ENCODE measurements around the gene FUT7.

Gene FUT7, protein sequence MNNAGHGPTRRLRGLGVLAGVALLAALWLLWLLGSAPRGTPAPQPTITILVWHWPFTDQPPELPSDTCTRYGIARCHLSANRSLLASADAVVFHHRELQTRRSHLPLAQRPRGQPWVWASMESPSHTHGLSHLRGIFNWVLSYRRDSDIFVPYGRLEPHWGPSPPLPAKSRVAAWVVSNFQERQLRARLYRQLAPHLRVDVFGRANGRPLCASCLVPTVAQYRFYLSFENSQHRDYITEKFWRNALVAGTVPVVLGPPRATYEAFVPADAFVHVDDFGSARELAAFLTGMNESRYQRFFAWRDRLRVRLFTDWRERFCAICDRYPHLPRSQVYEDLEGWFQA

DNA sequence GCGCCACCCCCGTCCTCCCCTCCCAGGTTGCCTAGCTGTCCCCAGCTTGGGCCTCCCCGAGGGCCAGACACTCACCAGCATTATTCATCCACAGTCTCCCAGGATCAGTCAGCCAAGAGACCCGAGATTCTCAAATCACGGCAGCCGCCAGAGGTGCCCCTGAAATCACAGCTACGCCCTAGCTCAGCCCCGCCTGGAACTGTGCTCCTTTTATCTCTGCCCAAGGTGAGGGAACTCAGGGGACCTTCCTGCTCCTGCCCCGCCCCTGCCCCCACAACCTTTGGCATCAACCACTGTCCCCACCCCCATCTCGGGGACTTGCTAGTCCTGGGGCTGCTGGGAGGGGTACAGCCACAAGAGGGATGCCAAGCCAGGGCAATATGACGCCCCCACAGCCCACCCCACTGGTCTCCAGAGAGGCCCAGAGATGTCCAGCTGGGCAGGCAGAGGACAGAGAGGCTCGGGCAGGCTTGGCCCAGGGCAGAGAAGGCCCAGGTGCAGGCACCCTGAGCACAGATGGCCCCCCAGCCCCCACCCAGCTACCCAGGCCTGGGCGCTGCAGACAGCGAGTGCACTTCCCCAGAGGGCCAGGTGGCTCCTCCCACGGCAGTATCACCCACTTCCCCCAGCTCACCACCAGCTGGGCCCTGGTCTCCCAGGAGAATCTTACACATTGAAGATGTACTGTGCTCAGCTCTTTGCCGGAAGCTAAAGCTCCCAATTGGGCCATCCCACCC is at the start of gene FUT7:
FUT7 (minus strand) TSS at position 185 of the 737 bp plus-strand sequence; CDS start at position 88, 97 bp downstream.
- peak in 1 of 2 donors; percentile 44 for DNase-seq (ENCODE audit: low read depth in 2 of 2)

DNA sequence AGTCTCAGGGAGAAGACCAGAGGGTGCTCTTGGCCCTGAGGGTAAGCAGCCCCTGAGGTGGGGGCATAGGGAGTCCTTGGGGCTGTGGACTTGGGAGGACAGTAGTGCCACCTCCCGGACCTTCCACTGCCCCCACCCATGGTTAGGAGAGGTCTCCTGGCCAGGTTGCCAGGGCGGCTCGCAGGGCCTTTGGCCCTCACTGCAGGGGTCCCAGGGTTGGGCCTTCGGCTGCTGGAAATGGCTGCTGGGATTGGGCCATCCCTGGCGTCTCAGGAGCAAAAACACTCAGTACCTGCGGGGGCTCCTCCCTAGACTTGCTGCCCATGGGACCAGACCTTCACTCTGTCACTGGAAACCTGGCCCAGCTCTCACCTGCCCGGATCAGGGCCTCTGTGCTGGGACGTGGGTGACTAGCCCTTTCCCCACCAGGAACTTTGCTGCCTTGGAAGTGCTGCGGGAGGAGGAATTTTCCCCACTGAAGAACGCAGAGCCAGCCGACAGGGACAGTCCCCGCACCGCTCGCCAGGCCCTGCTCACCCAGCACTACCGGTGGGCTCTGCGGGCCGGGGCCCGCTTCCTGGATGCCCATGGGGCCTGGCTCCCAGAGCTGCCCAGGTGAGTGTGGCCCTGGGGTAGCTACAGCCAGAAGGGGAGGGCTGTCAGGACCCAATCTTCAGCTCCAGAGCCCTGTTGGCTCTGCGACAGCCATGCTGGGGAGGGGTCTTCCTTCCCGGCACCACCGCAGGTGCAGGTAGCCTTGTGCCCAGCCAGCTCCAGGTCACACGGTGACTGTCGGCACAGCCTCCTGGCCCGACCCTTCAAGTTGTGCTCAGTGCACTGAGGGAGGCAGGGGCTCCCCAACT is 48.6 kb upstream of the FUT7 start:
- DNase-seq (ENCODE audit: low read depth in 2 of 2), result no peak

DNA sequence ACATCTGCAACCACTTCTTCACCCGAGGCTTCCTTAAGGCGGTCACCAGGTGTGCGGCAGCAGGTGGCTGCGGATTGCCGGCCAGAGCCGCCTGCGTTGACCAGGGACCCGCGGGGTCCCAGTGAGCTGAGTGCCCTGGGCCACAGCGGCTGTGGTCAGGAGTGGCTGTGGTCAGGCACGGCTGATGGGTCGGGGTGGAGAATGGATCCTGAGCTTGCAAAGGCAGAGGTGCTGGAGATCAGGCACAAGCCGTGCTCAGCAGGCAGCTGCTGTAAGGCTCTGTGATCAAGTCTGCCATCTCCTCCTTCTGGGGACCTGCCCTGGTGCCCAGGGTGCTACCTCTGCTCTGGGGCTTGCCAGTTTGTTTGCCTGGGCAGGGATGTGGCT is 47.5 kb upstream of the FUT7 start:
- DNase-seq (ENCODE audit: low read depth in 2 of 2), result no peak

DNA sequence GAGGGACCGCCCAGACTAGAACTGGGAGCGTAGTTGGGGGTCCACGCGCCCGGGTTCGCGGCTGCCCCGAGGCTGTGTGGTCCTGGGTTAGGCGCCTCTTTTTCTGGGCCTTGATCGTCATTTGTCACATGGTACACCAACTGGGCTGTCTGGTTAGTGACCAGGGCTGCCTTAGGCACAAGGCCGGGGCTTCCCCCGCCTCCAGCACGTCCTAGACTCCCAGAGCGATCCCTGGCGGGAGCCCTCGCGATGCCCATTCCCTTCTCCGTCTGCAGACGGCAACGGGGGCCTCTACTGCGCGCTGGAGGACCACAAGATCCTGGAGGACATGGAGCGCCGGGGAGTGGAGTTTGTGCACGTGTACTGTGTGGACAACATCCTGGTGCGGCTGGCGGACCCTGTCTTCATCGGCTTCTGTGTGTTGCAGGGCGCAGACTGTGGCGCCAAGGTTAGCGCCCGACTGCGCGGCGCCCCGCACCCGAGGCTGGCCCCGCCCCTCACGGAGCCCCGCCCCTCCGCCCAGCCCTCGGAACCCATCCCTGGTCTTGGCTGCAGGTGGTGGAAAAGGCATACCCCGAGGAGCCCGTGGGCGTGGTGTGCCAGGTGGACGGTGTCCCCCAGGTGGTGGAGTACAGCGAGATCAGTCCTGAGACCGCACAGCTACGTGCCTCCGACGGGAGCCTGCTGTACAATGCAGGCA is 47.0 kb upstream of the FUT7 start:
- no peak for DNase-seq (ENCODE audit: low read depth in 2 of 2)

DNA sequence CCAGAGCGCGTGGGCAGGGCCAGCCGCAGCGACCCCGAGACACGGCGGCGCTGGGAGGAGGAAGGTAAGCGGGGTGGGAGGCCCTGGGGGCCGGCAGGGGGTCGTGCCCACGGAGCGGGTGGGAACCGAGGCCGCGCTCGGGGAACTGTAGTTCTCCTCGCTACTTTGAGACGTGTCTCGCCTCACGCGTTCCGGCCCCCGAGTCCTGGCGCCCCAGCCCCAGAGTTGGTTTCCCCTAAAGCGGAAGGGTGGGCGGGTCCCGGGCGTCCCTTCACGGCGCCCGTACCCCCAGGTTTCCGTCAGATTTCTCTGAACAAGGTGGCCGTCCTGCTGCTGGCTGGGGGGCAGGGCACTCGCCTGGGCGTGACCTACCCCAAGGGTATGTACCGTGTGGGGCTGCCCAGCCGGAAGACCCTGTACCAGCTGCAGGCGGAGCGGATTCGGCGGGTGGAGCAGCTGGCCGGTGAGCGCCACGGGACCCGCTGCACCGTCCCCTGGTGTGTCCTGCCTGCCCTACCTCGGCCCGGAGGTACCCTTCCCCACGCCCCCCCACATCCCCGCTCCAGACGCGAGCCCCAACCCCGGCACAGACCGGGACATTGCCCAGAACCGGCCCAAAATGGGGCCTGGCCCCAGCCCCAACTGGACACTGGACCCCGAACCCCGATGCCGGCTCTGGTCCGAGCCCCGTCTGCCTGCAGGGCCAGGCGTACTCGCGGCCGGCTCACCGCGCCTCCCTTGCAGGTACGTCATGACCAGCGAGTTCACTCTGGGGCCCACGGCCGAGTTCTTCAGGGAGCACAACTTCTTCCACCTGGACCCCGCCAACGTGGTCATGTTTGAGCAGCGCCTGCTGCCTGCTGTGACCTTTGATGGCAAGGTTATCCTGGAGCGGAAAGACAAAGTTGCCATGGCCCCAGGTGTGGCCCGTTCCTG is 46.1 kb upstream of the FUT7 start:
- peak in 1 of 2 donors; percentile 44 for DNase-seq (ENCODE audit: low read depth in 2 of 2)

DNA sequence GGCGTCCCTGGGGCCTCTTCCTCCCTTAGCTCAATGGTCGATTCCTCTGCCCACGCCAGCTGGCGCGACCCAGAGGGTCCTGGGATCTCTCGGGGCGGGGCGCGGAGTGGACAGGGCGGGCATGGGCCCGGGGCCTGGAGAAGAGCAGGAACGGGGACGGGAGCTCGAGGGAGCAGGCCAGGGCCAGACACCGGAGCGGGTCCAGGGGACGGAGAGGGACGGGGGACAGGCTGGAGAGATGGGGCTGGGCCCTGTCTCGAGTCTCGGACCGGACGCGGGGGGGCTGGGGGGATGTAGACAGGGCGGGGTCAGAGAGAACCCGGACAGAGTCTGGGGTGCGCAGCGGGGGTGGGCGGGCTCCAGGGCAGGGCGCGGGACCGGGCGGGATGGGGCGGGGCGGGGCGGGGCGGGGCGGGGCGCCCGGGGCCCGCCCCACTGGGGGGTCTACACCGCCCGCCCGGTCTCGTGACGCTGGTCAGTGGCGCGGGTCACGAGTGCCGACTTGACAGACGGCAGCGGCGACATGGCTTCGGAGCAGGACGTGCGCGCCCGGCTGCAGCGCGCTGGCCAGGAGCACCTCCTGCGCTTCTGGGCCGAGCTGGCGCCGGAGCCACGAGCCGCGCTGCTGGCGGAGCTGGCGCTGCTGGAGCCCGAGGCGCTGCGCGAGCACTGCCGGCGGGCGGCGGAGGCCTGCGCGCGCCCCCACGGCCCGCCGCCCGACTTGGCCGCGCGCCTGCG is 45.3 kb upstream of the FUT7 start, which contains the start of gene UAP1L1:
UAP1L1 (plus strand) TSS at position 508 of the 738 bp plus-strand sequence; CDS start at position 524, 16 bp downstream.
- peak in 1 of 2 donors; percentile 50 for DNase-seq (ENCODE audit: low read depth in 2 of 2)

DNA sequence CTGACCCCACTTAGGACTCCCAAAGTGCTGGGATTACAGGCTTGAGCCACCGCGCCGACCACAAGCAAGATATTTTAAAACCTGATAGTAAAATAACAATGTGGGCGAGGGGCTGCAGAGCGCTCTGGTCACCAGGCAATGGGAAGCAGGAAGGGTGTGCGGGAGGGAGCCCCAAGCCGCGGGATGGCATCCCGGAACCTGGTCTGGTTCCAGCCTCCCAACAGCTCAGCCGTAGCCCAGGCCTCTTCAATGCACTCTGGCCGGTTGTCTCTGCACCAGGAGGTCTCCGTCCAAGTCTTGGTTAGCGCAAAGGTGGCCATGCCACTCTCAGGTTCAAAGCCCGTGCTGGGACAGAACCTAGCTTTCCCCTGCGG is 44.7 kb upstream of the FUT7 start:
- no peak for DNase-seq (ENCODE audit: low read depth in 2 of 2)

DNA sequence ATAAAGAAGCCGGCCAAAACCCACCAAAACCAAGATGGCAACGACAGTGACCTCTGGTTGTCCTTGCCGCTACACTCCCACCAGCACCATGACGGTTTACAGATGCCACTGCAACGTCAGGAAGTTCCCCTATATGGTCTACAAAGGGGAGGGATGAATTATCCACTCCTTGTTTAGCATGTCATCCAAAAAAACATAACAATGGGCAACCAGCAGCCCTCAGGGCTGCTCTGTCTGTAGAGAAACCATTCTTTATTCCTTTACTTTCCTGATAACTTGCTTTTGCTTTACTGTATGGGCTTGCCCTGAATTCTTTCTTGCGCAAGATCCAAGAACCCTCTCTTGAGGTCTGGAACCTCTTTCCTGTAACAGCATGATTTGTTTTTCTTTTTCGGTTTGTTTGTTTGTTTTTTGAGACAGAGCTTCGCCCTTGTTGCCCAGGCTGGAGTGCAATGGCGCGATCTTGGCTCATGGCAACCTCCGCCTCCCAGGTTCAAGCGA is 43.4 kb upstream of the FUT7 start:
- DNase-seq (ENCODE audit: low read depth in 2 of 2), result no peak

DNA sequence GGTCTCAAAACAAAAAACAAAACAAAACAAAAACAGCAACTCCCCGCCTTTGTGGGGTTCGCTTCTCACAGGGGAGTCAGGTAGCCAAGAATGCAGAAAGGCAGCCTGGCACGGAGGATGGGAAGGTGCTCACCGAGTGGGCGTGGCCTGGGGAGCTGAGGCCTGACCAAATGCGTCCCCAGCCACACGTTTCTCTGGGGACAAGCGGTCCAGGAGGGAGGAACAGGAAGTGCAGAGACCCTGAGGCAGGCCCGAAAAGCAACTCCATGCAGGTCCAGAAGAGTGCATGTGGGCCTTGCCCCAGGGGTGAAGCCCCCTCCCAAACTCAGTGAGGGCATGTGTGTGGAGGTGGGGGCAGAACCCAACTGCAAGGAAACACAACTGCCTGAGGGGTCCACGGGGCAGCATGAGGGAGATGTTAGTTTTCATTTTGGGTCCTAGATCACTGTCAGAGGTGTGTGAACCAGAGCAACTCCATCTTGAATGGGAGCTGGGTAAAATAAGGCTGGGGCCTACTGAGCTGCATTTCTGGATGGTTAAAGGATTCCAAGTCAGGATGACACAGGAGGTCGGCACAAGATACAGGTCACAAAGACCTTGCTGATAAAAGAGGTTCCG is 42.9 kb upstream of the FUT7 start:
- no peak for DNase-seq (ENCODE audit: low read depth in 2 of 2)

DNA sequence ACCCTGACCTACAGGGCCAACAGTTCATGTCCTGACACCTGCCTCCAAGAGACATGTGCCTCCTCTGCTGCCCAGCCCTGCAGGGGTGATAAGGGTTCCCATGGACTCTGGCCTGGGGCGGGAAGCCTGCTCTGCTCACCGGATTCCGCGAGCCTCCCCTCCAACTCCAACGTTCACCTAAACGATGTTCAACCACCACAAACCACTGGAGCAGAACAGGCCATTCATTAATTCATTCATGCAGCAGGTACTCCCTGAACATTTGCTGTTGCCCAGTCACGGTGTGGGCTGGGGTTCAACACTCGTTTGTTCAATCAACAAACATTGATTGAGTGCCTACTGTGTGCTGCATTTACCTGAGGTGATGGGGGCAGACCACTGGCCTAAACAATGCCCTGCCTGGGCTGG is 42.1 kb upstream of the FUT7 start:
- DNase-seq (ENCODE audit: low read depth in 2 of 2), result no peak

DNA sequence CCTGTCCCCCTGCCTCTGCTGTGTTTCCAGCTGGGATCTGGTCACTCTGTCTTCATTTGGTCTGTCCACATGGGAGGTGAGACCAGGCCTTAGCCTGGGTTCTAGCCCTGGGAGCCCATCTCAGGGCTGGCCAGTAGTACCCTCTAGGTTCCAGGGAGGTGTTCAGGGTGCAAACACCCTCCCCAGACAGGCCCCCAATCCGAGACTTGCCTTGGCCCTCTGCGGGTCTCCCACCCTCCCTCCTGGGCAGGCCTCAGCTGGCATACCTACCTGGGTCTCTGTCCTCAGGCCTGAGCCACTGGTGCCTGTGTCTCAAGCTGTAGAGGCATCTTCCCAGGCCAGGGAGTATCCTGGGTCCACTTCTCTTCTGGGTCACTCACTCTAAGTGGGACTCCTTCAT is 39.4 kb upstream of the FUT7 start:
- DNase-seq (ENCODE audit: low read depth in 2 of 2), result no peak

DNA sequence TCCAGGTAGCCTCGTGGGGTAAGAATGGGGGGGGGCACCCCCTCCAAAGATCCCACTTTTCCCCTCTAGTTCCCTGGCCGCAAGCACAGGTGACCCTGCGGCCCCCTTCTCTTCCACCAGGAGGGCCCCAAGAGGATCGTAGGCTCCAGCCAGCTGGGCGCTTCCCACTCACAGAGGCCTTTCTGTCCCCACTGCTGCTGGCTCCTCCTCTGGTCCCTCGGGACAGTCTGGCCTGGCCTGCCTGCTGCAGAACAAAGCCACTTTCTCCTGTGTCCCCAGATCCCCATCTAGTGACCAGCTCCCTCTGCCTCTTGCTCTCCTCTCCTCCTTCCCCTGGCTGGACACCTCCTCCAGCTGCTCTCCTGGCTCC is 39.0 kb upstream of the FUT7 start:
- no peak for DNase-seq (ENCODE audit: low read depth in 2 of 2)

DNA sequence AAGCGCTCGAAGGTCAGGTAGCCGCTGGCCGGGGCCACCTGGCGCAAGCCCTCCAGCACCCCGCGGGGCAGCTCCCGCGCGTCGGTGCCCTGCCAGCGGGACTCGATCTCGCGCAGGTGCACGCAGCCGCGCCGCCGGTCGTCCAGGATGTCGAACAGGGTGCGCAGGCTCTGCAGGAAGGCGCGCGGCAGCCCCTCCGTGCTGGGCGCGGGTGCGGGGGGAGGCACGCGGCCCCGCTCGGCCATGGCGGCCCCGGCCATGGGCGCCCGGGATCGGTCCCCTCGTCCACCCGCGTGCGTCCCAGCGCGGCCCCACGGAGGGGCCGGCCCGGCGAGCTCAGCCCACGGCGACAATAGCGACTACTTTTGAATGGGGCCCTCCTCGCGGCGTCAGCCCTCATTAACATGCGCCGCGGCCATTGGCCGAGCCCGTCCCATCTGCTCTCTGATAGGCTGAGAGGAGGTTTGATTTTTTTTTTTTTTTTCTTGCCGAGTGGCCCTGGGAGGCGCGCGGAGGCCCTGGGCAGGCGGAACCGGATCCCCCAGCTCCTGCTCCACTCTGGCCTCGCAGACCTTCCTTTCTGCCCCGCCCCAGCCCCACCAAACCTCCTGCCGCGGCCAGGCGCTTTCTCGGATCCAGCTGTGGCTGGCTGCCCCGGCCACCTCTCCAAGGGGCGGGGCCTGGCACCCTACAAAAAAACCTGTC is 38.5 kb upstream of the FUT7 start, which contains the start of gene SAPCD2:
SAPCD2 (minus strand) TSS at position 357 of the 705 bp plus-strand sequence; CDS start at position 260, 97 bp downstream.
- DNase-seq (ENCODE audit: low read depth in 2 of 2), result peak; percentile 73 to 78

DNA sequence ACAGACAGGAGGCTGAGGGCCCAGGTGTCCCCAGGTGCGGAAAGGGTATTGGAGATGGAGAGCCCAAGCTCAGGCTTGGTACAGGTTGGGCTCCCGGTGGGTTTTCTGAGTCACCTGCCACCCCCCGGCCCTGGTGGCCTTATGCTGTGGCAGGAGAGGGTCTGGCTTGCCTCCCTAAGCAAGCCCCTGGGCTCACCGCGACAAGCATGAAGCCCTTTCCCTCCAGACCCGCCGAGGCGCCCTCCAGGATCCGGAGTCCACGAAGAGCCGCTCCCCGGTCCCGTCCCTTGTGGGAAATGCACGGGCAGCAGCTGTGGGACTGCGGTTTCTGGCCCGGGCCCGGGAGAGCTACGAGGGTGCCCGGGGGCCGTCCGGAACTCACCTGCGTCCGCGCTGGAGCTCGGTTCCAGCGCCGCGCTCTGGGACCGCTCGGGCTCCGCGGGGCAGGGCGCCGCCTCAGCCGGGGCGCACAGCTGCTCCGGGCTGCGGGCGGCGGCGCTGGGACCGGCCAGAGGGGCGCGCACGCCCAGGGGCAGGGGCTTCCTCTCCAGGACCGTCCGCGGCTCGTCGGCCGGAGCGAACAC is 37.7 kb upstream of the FUT7 start:
- no peak for DNase-seq (ENCODE audit: low read depth in 2 of 2)

DNA sequence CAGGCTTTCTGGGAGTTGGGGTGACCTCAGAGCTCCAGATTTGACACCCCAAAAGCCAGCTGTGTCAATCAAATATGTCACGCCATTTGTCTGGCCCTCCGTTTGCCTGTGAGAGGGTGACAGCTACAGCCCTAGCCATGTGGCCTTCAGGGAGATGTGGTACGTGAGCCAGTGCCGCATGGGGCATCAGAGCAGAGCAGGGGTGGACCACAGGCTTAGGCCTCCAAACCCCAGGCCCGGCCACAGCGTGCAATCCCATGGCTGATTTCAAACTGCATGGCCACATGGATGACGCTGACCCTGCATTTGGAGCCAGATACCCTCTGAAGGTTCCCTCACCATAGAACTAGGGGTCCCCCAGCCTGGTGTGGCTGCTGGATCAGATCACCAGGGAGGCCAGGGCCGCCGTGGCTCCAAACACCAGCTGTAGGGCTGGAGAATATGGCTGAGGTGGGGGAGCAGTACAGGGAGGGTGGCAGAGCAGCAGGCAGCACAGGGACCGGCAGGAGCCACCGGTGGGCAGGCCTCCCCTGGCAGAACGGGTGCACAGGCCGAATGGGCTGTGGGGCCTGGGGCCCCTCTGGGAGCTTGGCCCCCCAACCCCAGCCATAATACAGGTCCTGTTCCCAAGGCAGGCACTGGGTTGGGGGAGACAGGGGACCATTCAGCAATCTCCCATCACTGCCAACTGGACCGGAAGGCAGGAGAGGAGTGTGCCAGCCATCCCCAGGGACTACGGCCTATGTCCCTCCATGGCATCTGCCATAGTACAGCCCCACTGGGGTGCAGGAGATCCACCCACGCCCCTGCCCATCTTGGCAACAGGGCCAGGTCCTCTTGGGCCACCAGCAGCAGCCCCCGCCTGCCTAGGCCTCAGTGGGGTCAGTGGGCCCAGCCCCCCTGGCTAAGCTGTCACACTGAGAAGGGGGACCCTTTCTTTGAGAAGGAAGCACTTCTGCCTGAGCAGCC is 36.9 kb upstream of the FUT7 start:
- no peak for DNase-seq (ENCODE audit: low read depth in 2 of 2)

DNA sequence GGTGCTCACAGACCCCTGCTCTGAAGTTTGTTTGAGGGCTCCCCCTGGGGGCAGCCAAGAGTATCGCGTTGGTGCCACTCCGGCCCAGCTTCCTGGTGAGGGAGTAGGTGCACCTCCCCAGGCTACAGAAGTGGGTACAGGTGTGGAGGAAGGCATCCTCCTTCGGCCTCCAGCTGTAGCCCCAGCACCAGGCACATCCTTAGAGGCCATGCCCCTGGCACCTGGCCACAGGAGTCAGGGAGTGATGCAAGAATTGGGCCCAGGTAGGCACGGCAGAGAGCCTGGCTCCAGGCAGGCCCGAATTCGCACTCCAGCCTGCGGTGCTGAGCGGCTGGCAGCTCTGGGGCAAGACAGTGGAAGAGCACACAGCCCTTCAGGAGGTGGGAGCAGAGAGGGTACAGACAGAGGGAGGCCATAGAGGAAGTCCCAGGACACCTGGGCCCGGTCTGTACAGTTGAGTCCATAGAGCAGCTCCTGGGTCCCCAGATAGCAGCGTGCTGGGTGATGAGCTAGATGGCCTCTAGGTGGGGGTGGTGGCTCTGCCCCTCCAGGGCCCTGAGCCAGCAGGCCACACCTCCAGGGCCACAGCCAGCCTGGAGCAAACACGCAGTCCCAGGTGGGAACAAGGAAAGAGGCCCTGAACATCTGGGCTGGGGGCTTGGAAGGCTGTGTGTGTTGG is 36.1 kb upstream of the FUT7 start:
- peak; percentile 72 to 75 for DNase-seq (ENCODE audit: low read depth in 2 of 2)
